WTC11 (cell line): ENCODE measurements around the gene SS18. TPM values are rescaled to one million over a fixed set of nuclear protein-coding genes. Genes with fewer than 3 reads are reported as not detected.

Experiments used
- ATAC-seq: fragments of 200-7000 bp; cut with Tn5 transposase; 2 replicates; pipeline ENCODE4 v1.10.0; 2021; ENCODE audit warnings: mild to moderate bottlenecking, moderate library complexity
- CTCF ChIA-PET: fragments of 300-600 bp; sonication (Branson Sonifier 250); formaldehyde crosslinking; loops from one replicate; lab custom pipeline; 2021; ENCODE audit warnings: antibody characterized with exemption; lab: Charles Lee
- POLR2A ChIA-PET: fragments of 350-600 bp; sonication (Branson Sonifier 250); formaldehyde crosslinking; loops from one replicate; lab custom pipeline; 2021; ENCODE audit warnings: antibody characterized with exemption; lab: Charles Lee
- DNase-seq: peaks from one replicate; pipeline ENCODE4 v3.0.0; 2021; ENCODE audit warnings: low spot score
- H3K27ac Mint-ChIP-seq: 2 replicates; pipeline ENCODE4 v1.8.0; 2021; ENCODE audit warnings: mixed read lengths
- H3K27me3 Mint-ChIP-seq: 2 replicates; pipeline ENCODE4 v1.8.0; 2021; ENCODE audit warnings: low read depth, mild to moderate bottlenecking, moderate library complexity, mixed read lengths
- H3K36me3 Mint-ChIP-seq: 2 replicates; pipeline ENCODE4 v1.8.0; 2021; ENCODE audit warnings: mixed read lengths
- H3K4me1 Mint-ChIP-seq: 2 replicates; pipeline ENCODE4 v1.8.0; 2022; ENCODE audit warnings: mixed read lengths
- H3K4me3 Mint-ChIP-seq: 2 replicates; pipeline ENCODE4 v1.8.0; 2021; ENCODE audit warnings: mild to moderate bottlenecking, moderate library complexity, mixed read lengths
- H3K9me3 Mint-ChIP-seq: 2 replicates; pipeline ENCODE4 v1.8.0; 2021; ENCODE audit warnings: mixed read lengths
- AFF4 ChIP-seq: sonication (generic); formaldehyde crosslinking; IDR thresholded peaks from 2 replicates; pipeline ENCODE4 v1.8.1; 2023; ENCODE audit warnings: mild to moderate bottlenecking, missing genetic modification reagents, borderline replicate concordance
- ATF1 ChIP-seq: sonication (generic); formaldehyde crosslinking; IDR thresholded peaks from 2 replicates; pipeline ENCODE4 v1.8.1; 2023; ENCODE audit warnings: mild to moderate bottlenecking, moderate library complexity, missing genetic modification reagents
- ATF6 ChIP-seq: sonication (generic); formaldehyde crosslinking; IDR thresholded peaks from 2 replicates; pipeline ENCODE4 v1.8.1; 2023; ENCODE audit warnings: mild to moderate bottlenecking, missing genetic modification reagents
- E2F4 ChIP-seq: sonication (generic); formaldehyde crosslinking; IDR thresholded peaks from 2 replicates; pipeline ENCODE4 v1.8.1; 2022; ENCODE audit warnings: low read depth, mild to moderate bottlenecking, moderate library complexity, missing genetic modification reagents, borderline replicate concordance
- E2F5 ChIP-seq: sonication (generic); formaldehyde crosslinking; IDR thresholded peaks from 2 replicates; pipeline ENCODE4 v1.8.1; 2022; ENCODE audit warnings: mild to moderate bottlenecking, moderate library complexity, missing genetic modification reagents
- FOXK1 ChIP-seq: sonication (generic); formaldehyde crosslinking; IDR thresholded peaks from 2 replicates; pipeline ENCODE4 v1.8.0; 2022; ENCODE audit warnings: mild to moderate bottlenecking, moderate library complexity, missing genetic modification reagents
- FOXP1 ChIP-seq: sonication (generic); formaldehyde crosslinking; IDR thresholded peaks from 2 replicates; pipeline ENCODE4 v1.8.0; 2022; ENCODE audit warnings: missing genetic modification reagents, mild to moderate bottlenecking, moderate library complexity, borderline replicate concordance
- GRHL2 ChIP-seq: fragments of 250-450 bp; sonication (Bioruptor Pico); IDR thresholded peaks from 2 replicates; pipeline ENCODE4 v1.8.0; 2022; ENCODE audit warnings: mild to moderate bottlenecking, moderate library complexity; ENCODE audit not compliant: insufficient replicate concordance, severe bottlenecking
- IRF1 ChIP-seq: sonication (generic); formaldehyde crosslinking; IDR thresholded peaks from 2 replicates; pipeline ENCODE4 v1.8.0; 2023; ENCODE audit warnings: missing genetic modification reagents
- NFYB ChIP-seq: sonication (generic); formaldehyde crosslinking; conservative IDR thresholded peaks from 2 replicates; pipeline ENCODE4 v1.8.0; 2022; ENCODE audit warnings: low read depth, missing genetic modification reagents
- NR3C1 ChIP-seq: sonication (generic); formaldehyde crosslinking; conservative IDR thresholded peaks from 2 replicates; pipeline ENCODE4 v1.8.1; 2023; ENCODE audit warnings: low read depth, mild to moderate bottlenecking, missing genetic modification reagents
- PREB ChIP-seq: sonication (generic); formaldehyde crosslinking; IDR thresholded peaks from 2 replicates; pipeline ENCODE4 v1.8.1; 2022; ENCODE audit warnings: mild to moderate bottlenecking, missing genetic modification reagents, moderate library complexity, borderline replicate concordance
- TP53 ChIP-seq: sonication (generic); formaldehyde crosslinking; IDR thresholded peaks from 2 replicates; pipeline ENCODE4 v1.8.1; 2023; ENCODE audit warnings: mild to moderate bottlenecking, missing genetic modification reagents
- USF1 ChIP-seq: sonication (generic); formaldehyde crosslinking; IDR thresholded peaks from 2 replicates; pipeline ENCODE4 v1.8.0; 2022; ENCODE audit warnings: mild to moderate bottlenecking, missing genetic modification reagents
- ZNF423 ChIP-seq: fragments of 250-450 bp; sonication (Bioruptor Pico); IDR thresholded peaks from 2 replicates; pipeline ENCODE4 v2.1.2; 2022; ENCODE audit warnings: mild to moderate bottlenecking, moderate library complexity
- ZNF671 ChIP-seq: fragments of 250-450 bp; sonication (Bioruptor Pico); IDR thresholded peaks from 2 replicates; pipeline ENCODE4 v1.8.0; 2021; ENCODE audit warnings: mild to moderate bottlenecking
- total RNA-seq: library from RNA; stranded (reverse); gene quantifications from 3 replicates; pipeline ENCODE4 v1.2.3, GENCODE V29; 2021

Gene SS18
- total RNA-seq, 1 experiment from 2014 or later: 73.0 TPM

- no peak for DNase-seq
- ChIA-PET CTCF (no interaction called here), POLR2A (no interaction called here)
- Mint-ChIP-seq H3K36me3 (peaks cover 19% of the 10 kb centered on the region), H3K9me3 (peaks cover 5% of the 10 kb centered on the region), H3K27ac (peak overlapping the region; percentile 84; the same call in 1 of the 2 replicates), H3K4me1 (peaks cover 28% of the 10 kb centered on the region), H3K27me3 (no peaks in the 10 kb centered on the region), H3K4me3 (no peak overlapping the region)
- no peak for ATAC-seq
- TF ChIP-seq ATF6 (CRISPR knock-in tag) (no peak), ZNF423 (CRISPR knock-in tag) (no peak), USF1 (CRISPR knock-in tag) (no peak), FOXP1 (CRISPR knock-in tag) (no peak)
These were observed 50.3 kb downstream of the SS18 start for GRCh38 chr18:26040051-26040656.

GRCh38 chr18:26039203-26039602 lies 51.2 kb downstream of the SS18 start:
- H3K27ac Mint-ChIP-seq: no peak overlapping the region
- POLR2A ChIA-PET: no interaction called here
- ATAC-seq (no peak), DNase-seq (no peak)
- no peaks in the 10 kb centered on the region for H3K27me3 Mint-ChIP-seq
- CTCF ChIA-PET: no interaction called here
- no peaks in the 10 kb centered on the region for H3K9me3 Mint-ChIP-seq
- H3K36me3 Mint-ChIP-seq: peaks cover 20% of the 10 kb centered on the region
- TF ChIP-seq NFYB (CRISPR knock-in tag) (no peak), TP53 (CRISPR knock-in tag) (no peak), ZNF671 (CRISPR knock-in tag) (no peak), AFF4 (no peak), E2F4 (CRISPR knock-in tag) (no peak), NR3C1 (CRISPR knock-in tag) (no peak), PREB (no peak), FOXK1 (no peak), IRF1 (no peak), ATF1 (CRISPR knock-in tag) (no peak), E2F5 (CRISPR knock-in tag) (no peak), GRHL2 (CRISPR knock-in tag) (no peak)
- H3K4me1 Mint-ChIP-seq: peaks cover 37% of the 10 kb centered on the region
- H3K4me3 Mint-ChIP-seq: no peak overlapping the region
